Activated CD4-positive, alpha-beta memory T cell treated with anti-CD3 and anti-CD28 coated beads for 36 hours (primary cell): ENCODE measurements around the gene LACTB. TPM values are rescaled to one million over a fixed set of nuclear protein-coding genes. Genes with fewer than 3 reads are reported as not detected.

ENCODE experiments used
- CTCF ChIA-PET: fragments of 350-600 bp; sonication (Branson Sonifier 250); formaldehyde crosslinking; loops from one replicate; lab custom pipeline; 2021; ENCODE audit warnings: antibody characterized with exemption, inconsistent platforms; lab: Charles Lee
- POLR2A ChIA-PET: fragments of 350-600 bp; sonication (Branson Sonifier 250); formaldehyde crosslinking; loops from one replicate; lab custom pipeline; 2021; ENCODE audit warnings: antibody characterized with exemption; lab: Charles Lee
- DNase-seq: peaks from one replicate; pipeline ENCODE4 v3.0.0-alpha.2; 2020
- H3K27ac Mint-ChIP-seq: one replicate; pipeline ENCODE4 v1.8.0; 2021; ENCODE audit warnings: mixed read lengths
- H3K27me3 Mint-ChIP-seq: one replicate; pipeline ENCODE4 v1.8.0; 2021; ENCODE audit warnings: mixed read lengths
- H3K36me3 Mint-ChIP-seq: one replicate; pipeline ENCODE4 v1.8.0; 2021; ENCODE audit warnings: mixed read lengths
- H3K4me1 Mint-ChIP-seq: one replicate; pipeline ENCODE4 v1.8.0; 2021; ENCODE audit warnings: low read depth, mixed read lengths
- H3K4me3 Mint-ChIP-seq: one replicate; pipeline ENCODE4 v1.8.0; 2021; ENCODE audit warnings: mild to moderate bottlenecking, mixed read lengths
- H3K9me3 Mint-ChIP-seq: one replicate; pipeline ENCODE4 v1.8.0; 2021; ENCODE audit warnings: mixed read lengths
- intact Hi-C: fragments of 100-400 bp; cut with micrococcal nuclease; formaldehyde crosslinking; loops from one replicate; pipeline ENCODE4 v1.15.1; 2023
- total RNA-seq, 2 experiments: library from RNA; stranded (reverse); gene quantifications; one replicate each; pipeline ENCODE4 v1.2.3, GENCODE V29; 2021

Gene LACTB
- 10 to 100 TPM; 23.7 to 24.5 TPM for total RNA-seq

GRCh38 chr15:63121382-63122001, at the start of gene LACTB:
TSS of gene LACTB (plus strand) at chr15:63121861. CDS start at chr15:63121872, 11 bp downstream.
- POLR2A ChIA-PET: interaction anchor here (0.8 kb wide), 1 partner anchor 14 kb away, joined by 3 read pairs; no protein-coding TSS in a partner anchor
- H3K4me1 Mint-ChIP-seq: peaks cover 12% of the 10 kb centered on the region
- DNase-seq: peak; percentile 89
- H3K36me3 Mint-ChIP-seq: peaks cover 5% of the 10 kb centered on the region
- H3K4me3 Mint-ChIP-seq: peak within 1 kb of the TSS; percentile 89
- peaks cover 18% of the 10 kb centered on the region for H3K9me3 Mint-ChIP-seq
- intact Hi-C loops: loop anchor here (1.0 to 2.0 kb wide), 3 partner anchors 36 to 73 kb away; partner anchors contain the start of genes RAB8B and RPS27L
- CTCF ChIA-PET: no interaction called here
- H3K27me3 Mint-ChIP-seq: no peaks in the 10 kb centered on the region
- peak within 1 kb of the TSS; percentile 78 for H3K27ac Mint-ChIP-seq

GRCh38 chr15:63072023-63072650, 49.5 kb upstream of the LACTB start:
- ChIA-PET CTCF (interaction anchor here (1.1 kb wide), 1 partner anchor 24 kb away, joined by 4 read pairs; no protein-coding TSS in a partner anchor), POLR2A (no interaction called here)
- Mint-ChIP-seq H3K36me3 (peaks cover 4% of the 10 kb centered on the region), H3K9me3 (no peaks in the 10 kb centered on the region), H3K4me1 (no peaks in the 10 kb centered on the region), H3K4me3 (no peak overlapping the region), H3K27me3 (peaks cover 3% of the 10 kb centered on the region), H3K27ac (no peak overlapping the region)
- DNase-seq: no peak
- intact Hi-C loops: no loop called here

GRCh38 chr15:63072809-63073277, 48.8 kb upstream of the LACTB start:
- Mint-ChIP-seq H3K4me3 (no peak overlapping the region), H3K27ac (no peak overlapping the region), H3K9me3 (no peaks in the 10 kb centered on the region), H3K4me1 (no peaks in the 10 kb centered on the region), H3K36me3 (peaks cover 4% of the 10 kb centered on the region), H3K27me3 (peaks cover 3% of the 10 kb centered on the region)
- no peak for DNase-seq
- CTCF ChIA-PET: interaction anchor here (1.1 kb wide), 1 partner anchor 25 kb away, joined by 4 read pairs; no protein-coding TSS in a partner anchor
- POLR2A ChIA-PET: no interaction called here
- intact Hi-C loops: no loop called here

GRCh38 chr15:63073497-63074172, 48.0 kb upstream of the LACTB start:
- H3K27me3 Mint-ChIP-seq: peaks cover 3% of the 10 kb centered on the region
- DNase-seq: no peak
- H3K27ac Mint-ChIP-seq: no peak overlapping the region
- no peaks in the 10 kb centered on the region for H3K4me1 Mint-ChIP-seq
- peaks cover 3% of the 10 kb centered on the region for H3K36me3 Mint-ChIP-seq
- intact Hi-C loops: no loop called here
- ChIA-PET POLR2A (no interaction called here), CTCF (interaction anchor here (1.1 to 1.3 kb wide), 2 partner anchors 25 to 26 kb away, joined by 3 to 4 read pairs; no protein-coding TSS in a partner anchor)
- H3K4me3 Mint-ChIP-seq: no peak overlapping the region
- H3K9me3 Mint-ChIP-seq: no peaks in the 10 kb centered on the region

GRCh38 chr15:63075015-63075983, 46.4 kb upstream of the LACTB start:
- intact Hi-C loops: no loop called here
- Mint-ChIP-seq H3K27me3 (peaks cover 6% of the 10 kb centered on the region), H3K9me3 (no peaks in the 10 kb centered on the region), H3K4me3 (no peak overlapping the region), H3K4me1 (no peaks in the 10 kb centered on the region), H3K27ac (no peak overlapping the region), H3K36me3 (peaks cover 3% of the 10 kb centered on the region)
- DNase-seq: no peak
- ChIA-PET POLR2A (no interaction called here), CTCF (interaction anchor here (0.8 to 1.3 kb wide), 2 partner anchors 19 to 27 kb away, joined by 3 to 5 read pairs; no protein-coding TSS in a partner anchor)

- CTCF ChIA-PET: no interaction called here
Observed at GRCh38 chr15:63075984-63076713, 45.5 kb upstream of the LACTB start.

GRCh38 chr15:63076714-63077046, 45.0 kb upstream of the LACTB start:
- Mint-ChIP-seq H3K9me3 (no peaks in the 10 kb centered on the region), H3K36me3 (no peaks in the 10 kb centered on the region), H3K4me3 (no peak overlapping the region), H3K4me1 (no peaks in the 10 kb centered on the region), H3K27me3 (peaks cover 8% of the 10 kb centered on the region), H3K27ac (no peak overlapping the region)
- CTCF ChIA-PET: no interaction called here
- POLR2A ChIA-PET: no interaction called here
- intact Hi-C loops: no loop called here
- DNase-seq: no peak

More at GRCh38 chr15:63075984-63076713, 45.5 kb upstream of the LACTB start:
- no peaks in the 10 kb centered on the region for H3K4me1 Mint-ChIP-seq
- no peaks in the 10 kb centered on the region for H3K9me3 Mint-ChIP-seq
- H3K27me3 Mint-ChIP-seq: peaks cover 6% of the 10 kb centered on the region
- no peak for DNase-seq
- H3K36me3 Mint-ChIP-seq: peaks cover under 1% of the 10 kb centered on the region
- POLR2A ChIA-PET: no interaction called here
- intact Hi-C loops: no loop called here
- H3K27ac Mint-ChIP-seq: no peak overlapping the region
- no peak overlapping the region for H3K4me3 Mint-ChIP-seq

- Mint-ChIP-seq H3K27ac (no peak overlapping the region), H3K36me3 (no peaks in the 10 kb centered on the region), H3K4me3 (no peak overlapping the region), H3K9me3 (no peaks in the 10 kb centered on the region), H3K4me1 (no peaks in the 10 kb centered on the region), H3K27me3 (peaks cover 8% of the 10 kb centered on the region)
- intact Hi-C loops: no loop called here
- DNase-seq: no peak
- ChIA-PET POLR2A (no interaction called here), CTCF (interaction anchor here (1.3 kb wide), 1 partner anchor 30 kb away, joined by 4 read pairs; no protein-coding TSS in a partner anchor)
Observed at GRCh38 chr15:63077952-63078351, 43.7 kb upstream of the LACTB start.

GRCh38 chr15:63079947-63080626, 41.6 kb upstream of the LACTB start:
- H3K36me3 Mint-ChIP-seq: no peaks in the 10 kb centered on the region
- POLR2A ChIA-PET: no interaction called here
- CTCF ChIA-PET: interaction anchor here (1.5 kb wide), 1 partner anchor 15 kb away, joined by 5 read pairs; no protein-coding TSS in a partner anchor

GRCh38 chr15:63080634-63081250, 40.9 kb upstream of the LACTB start:
- no peak overlapping the region for H3K27ac Mint-ChIP-seq
- H3K27me3 Mint-ChIP-seq: peaks cover 8% of the 10 kb centered on the region
- intact Hi-C loops: no loop called here
- no peaks in the 10 kb centered on the region for H3K36me3 Mint-ChIP-seq
- CTCF ChIA-PET: interaction anchor here (1.5 kb wide), 1 partner anchor 14 kb away, joined by 5 read pairs; no protein-coding TSS in a partner anchor
- no peaks in the 10 kb centered on the region for H3K4me1 Mint-ChIP-seq
- POLR2A ChIA-PET: no interaction called here
- no peaks in the 10 kb centered on the region for H3K9me3 Mint-ChIP-seq
- no peak for DNase-seq
- no peak overlapping the region for H3K4me3 Mint-ChIP-seq

More at GRCh38 chr15:63079947-63080626, 41.6 kb upstream of the LACTB start:
- DNase-seq: no peak
- Mint-ChIP-seq H3K4me1 (no peaks in the 10 kb centered on the region), H3K4me3 (no peak overlapping the region), H3K9me3 (no peaks in the 10 kb centered on the region), H3K27ac (no peak overlapping the region), H3K27me3 (peaks cover 8% of the 10 kb centered on the region)
- intact Hi-C loops: no loop called here
